ENCODE data around the gene LRP1B. TPM values are rescaled to one million over a fixed set of nuclear protein-coding genes. Genes with fewer than 3 reads are reported as not detected.

Gene LRP1B
- total RNA-seq, 1 donor from 2014 or later = not detected

DNA sequence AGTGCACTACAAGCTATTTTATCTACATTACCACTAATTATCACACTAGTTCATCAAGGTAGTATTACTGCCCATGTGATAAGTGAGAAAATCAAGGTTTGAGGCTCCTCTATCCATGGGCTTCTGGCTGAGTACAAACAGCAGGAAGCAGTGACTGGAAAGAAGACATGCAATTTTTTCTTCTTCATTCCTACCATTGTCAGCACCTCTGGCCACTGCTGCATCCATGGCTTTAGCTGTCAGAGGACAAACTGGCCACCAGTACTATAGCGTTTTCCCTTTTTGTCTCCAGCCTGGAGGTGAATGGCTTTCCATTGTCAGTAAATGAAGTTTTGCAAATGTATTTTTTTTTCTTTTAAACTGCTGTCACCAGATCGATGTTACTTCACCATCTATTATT, 674.9 kb downstream of the LRP1B start:
- Mint-ChIP-seq H3K27me3 (no peaks in the 10 kb centered on the region), H3K27ac (no peak overlapping the region), H3K4me3 (no peak overlapping the region), H3K9me3 (no peaks in the 10 kb centered on the region), H3K4me1 (no peaks in the 10 kb centered on the region), H3K36me3 (ENCODE audit: low read depth) (no peaks in the 10 kb centered on the region)
- TF ChIP-seq, protein P1, sequence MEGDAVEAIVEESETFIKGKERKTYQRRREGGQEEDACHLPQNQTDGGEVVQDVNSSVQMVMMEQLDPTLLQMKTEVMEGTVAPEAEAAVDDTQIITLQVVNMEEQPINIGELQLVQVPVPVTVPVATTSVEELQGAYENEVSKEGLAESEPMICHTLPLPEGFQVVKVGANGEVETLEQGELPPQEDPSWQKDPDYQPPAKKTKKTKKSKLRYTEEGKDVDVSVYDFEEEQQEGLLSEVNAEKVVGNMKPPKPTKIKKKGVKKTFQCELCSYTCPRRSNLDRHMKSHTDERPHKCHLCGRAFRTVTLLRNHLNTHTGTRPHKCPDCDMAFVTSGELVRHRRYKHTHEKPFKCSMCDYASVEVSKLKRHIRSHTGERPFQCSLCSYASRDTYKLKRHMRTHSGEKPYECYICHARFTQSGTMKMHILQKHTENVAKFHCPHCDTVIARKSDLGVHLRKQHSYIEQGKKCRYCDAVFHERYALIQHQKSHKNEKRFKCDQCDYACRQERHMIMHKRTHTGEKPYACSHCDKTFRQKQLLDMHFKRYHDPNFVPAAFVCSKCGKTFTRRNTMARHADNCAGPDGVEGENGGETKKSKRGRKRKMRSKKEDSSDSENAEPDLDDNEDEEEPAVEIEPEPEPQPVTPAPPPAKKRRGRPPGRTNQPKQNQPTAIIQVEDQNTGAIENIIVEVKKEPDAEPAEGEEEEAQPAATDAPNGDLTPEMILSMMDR (IDR thresholded peaks at IDR 0.05) = no peak
- CTCF ChIA-PET = no interaction called here
- intact Hi-C loops (cut with micrococcal nuclease) = no loop called here
- ATAC-seq (ENCODE audit: low read depth) (no peak), DNase-seq (no peak)
- POLR2A ChIA-PET = no interaction called here

DNA sequence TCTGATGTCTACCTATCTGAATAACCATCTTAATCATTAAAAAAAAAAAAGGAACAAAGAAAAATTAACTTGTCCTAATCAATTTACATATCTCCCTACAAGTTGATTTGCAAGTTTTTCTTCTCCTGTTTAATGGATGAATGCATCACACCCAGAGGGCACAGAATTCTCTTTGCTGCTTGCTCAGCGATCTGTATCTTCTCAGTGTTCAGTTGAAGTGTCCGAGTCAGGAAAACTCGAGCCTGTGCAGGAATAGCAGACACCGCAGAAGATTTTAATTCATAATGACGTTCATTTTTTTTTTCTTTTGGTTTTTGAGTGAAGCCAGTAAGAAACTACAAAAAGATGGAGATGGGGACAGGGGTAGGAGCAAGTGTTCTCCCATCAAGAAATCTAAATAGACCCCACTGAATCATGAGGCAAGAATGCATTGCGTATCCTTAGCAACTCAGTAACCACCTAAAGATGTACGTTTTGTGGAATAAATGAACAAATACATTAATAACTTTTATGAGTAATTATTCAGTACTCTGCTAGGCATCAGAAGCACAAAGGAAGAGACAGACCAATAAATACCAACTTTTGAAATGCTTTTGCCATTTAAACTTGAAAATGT, 675.5 kb downstream of the LRP1B start:
- Mint-ChIP-seq H3K27ac (no peak overlapping the region), H3K27me3 (no peaks in the 10 kb centered on the region), H3K9me3 (no peaks in the 10 kb centered on the region), H3K4me3 (no peak overlapping the region), H3K4me1 (no peaks in the 10 kb centered on the region), H3K36me3 (ENCODE audit: low read depth) (no peaks in the 10 kb centered on the region)
- ChIA-PET CTCF (no interaction called here), POLR2A (no interaction called here)
- no peak for ATAC-seq (ENCODE audit: low read depth)
- TF ChIP-seq, protein P1 (IDR thresholded peaks at IDR 0.05) = no peak
- intact Hi-C loops (cut with micrococcal nuclease) = no loop called here
- DNase-seq = no peak

GRCh38 chr2:141440072-141440635, 690.7 kb downstream of the LRP1B start:
- Mint-ChIP-seq H3K27me3 (no peaks in the 10 kb centered on the region), H3K4me3 (no peak overlapping the region), H3K9me3 (peaks cover 3% of the 10 kb centered on the region), H3K36me3 (ENCODE audit: low read depth) (no peaks in the 10 kb centered on the region), H3K27ac (no peak overlapping the region), H3K4me1 (no peaks in the 10 kb centered on the region)
- intact Hi-C loops (cut with micrococcal nuclease) = no loop called here
- TF ChIP-seq, protein P1 (IDR thresholded peaks at IDR 0.05) = no peak
- CTCF ChIA-PET = no interaction called here
- DNase-seq = no peak
- no peak for ATAC-seq (ENCODE audit: low read depth)
- POLR2A ChIA-PET = no interaction called here

GRCh38 chr2:141439524-141439923, 691.3 kb downstream of the LRP1B start:
- intact Hi-C loops (cut with micrococcal nuclease) = no loop called here

GRCh38 chr2:141438536-141438935, 692.3 kb downstream of the LRP1B start:
- Mint-ChIP-seq H3K27me3 (no peaks in the 10 kb centered on the region), H3K9me3 (peaks cover 2% of the 10 kb centered on the region), H3K4me3 (no peak overlapping the region), H3K27ac (no peak overlapping the region), H3K36me3 (ENCODE audit: low read depth) (no peaks in the 10 kb centered on the region), H3K4me1 (no peaks in the 10 kb centered on the region)
- POLR2A ChIA-PET = no interaction called here
- TF ChIP-seq, protein P1 (IDR thresholded peaks at IDR 0.05) = no peak
- no peak for ATAC-seq (ENCODE audit: low read depth)
- intact Hi-C loops (cut with micrococcal nuclease) = no loop called here
- no peak for DNase-seq
- CTCF ChIA-PET = no interaction called here

More at GRCh38 chr2:141439524-141439923, 691.3 kb downstream of the LRP1B start:
- Mint-ChIP-seq H3K36me3 (ENCODE audit: low read depth) (no peaks in the 10 kb centered on the region), H3K27ac (no peak overlapping the region), H3K4me1 (no peaks in the 10 kb centered on the region), H3K4me3 (no peak overlapping the region), H3K9me3 (peaks cover 5% of the 10 kb centered on the region), H3K27me3 (no peaks in the 10 kb centered on the region)
- ChIA-PET CTCF (no interaction called here), POLR2A (no interaction called here)
- TF ChIP-seq, protein P1 (IDR thresholded peaks at IDR 0.05) = no peak
- ATAC-seq (ENCODE audit: low read depth) (no peak), DNase-seq (no peak)

Measured in activated B cell treated with CpG ODN at 0.5 μM for 24 hours (primary cell).